ENCODE measurements around the gene AATF. TPM values are rescaled to one million over a fixed set of nuclear protein-coding genes. Genes with fewer than 3 reads are reported as not detected.

The AATF gene
- total RNA-seq, 4 donors from 2014 or later: 22.4 to 36.4 (median 32.4) TPM

GRCh38 chr17:37051381-37051780 is 102.6 kb downstream of the AATF start:
- Histone ChIP-seq H3K27me3 (no peaks in the 10 kb centered on the region), H3K27ac (no peak overlapping the region), H3K36me3 (peaks cover 4 to 75% (median 5%) of the 10 kb centered on the region in 3 donors), H3K4me3 (no peak overlapping the region), H3K4me1 (peaks cover 0 to 5% (median 0%) of the 10 kb centered on the region in 3 donors), H3K9me3 (no peaks in the 10 kb centered on the region)
- 86 to 94% methylated on average over 5 of the region's 5 CpGs for WGBS, 2 donors
- no peak for DNase-seq
- intact Hi-C loops (cut with DNase I): no loop called here
- TF ChIP-seq POLR2A (IDR thresholded peaks at IDR 0.05) (no peak), CTCF (IDR thresholded peaks at IDR 0.05) (no peak)

GRCh38 chr17:37051833-37052232 is 103.1 kb downstream of the AATF start:
- Histone ChIP-seq H3K27ac (no peak overlapping the region), H3K4me1 (peaks cover 0 to 5% (median 0%) of the 10 kb centered on the region in 3 donors), H3K27me3 (no peaks in the 10 kb centered on the region), H3K9me3 (no peaks in the 10 kb centered on the region), H3K36me3 (peaks cover 5 to 80% (median 8%) of the 10 kb centered on the region in 3 donors), H3K4me3 (no peak overlapping the region)
- intact Hi-C loops (cut with DNase I): no loop called here
- no peak for TF ChIP-seq CTCF (IDR thresholded peaks at IDR 0.05)
- no peak for TF ChIP-seq POLR2A (IDR thresholded peaks at IDR 0.05)
- no peak for DNase-seq
- 88 to 96% methylated on average over 3 of the region's 3 CpGs for WGBS, 2 donors

- no peak overlapping the region for H3K27ac ChIP-seq
- no peaks in the 10 kb centered on the region for H3K9me3 ChIP-seq
- H3K4me3 ChIP-seq: no peak overlapping the region
- H3K4me1 ChIP-seq: peaks cover 0 to 3% (median 0%) of the 10 kb centered on the region in 3 donors
- H3K27me3 ChIP-seq: no peaks in the 10 kb centered on the region
- 80 to 94% methylated on average over 5 of the region's 6 CpGs for WGBS, 2 donors
- no peak for DNase-seq
- H3K36me3 ChIP-seq: peaks cover 5 to 86% (median 10%) of the 10 kb centered on the region in 3 donors
- TF ChIP-seq POLR2A (IDR thresholded peaks at IDR 0.05): no peak
- TF ChIP-seq CTCF (IDR thresholded peaks at IDR 0.05): no peak
- intact Hi-C loops (cut with DNase I): no loop called here
These were observed 103.7 kb downstream of the AATF start for GRCh38 chr17:37052450-37052849.

GRCh38 chr17:37054894-37055293 is 106.1 kb downstream of the AATF start:
- Histone ChIP-seq H3K9me3 (no peaks in the 10 kb centered on the region), H3K27me3 (no peaks in the 10 kb centered on the region), H3K36me3 (peaks cover 5 to 83% (median 5%) of the 10 kb centered on the region in 3 donors), H3K4me1 (no peaks in the 10 kb centered on the region), H3K27ac (no peak overlapping the region), H3K4me3 (no peak overlapping the region)
- no peak for TF ChIP-seq CTCF (IDR thresholded peaks at IDR 0.05)
- TF ChIP-seq POLR2A (IDR thresholded peaks at IDR 0.05): no peak
- no peak for DNase-seq
- WGBS, 2 donors: 84 to 91% methylated on average over 2 to 7 of the region's 8 CpGs
- intact Hi-C loops (cut with DNase I): no loop called here

GRCh38 chr17:37056622-37057021 is 107.9 kb downstream of the AATF start:
- Histone ChIP-seq H3K27me3 (no peaks in the 10 kb centered on the region), H3K4me1 (no peaks in the 10 kb centered on the region), H3K4me3 (no peak overlapping the region), H3K9me3 (no peaks in the 10 kb centered on the region), H3K27ac (no peak overlapping the region), H3K36me3 (peaks cover 5 to 68% (median 5%) of the 10 kb centered on the region in 3 donors)
- no peak for DNase-seq
- no peak for TF ChIP-seq CTCF (IDR thresholded peaks at IDR 0.05)
- no peak for TF ChIP-seq POLR2A (IDR thresholded peaks at IDR 0.05)
- WGBS, 2 donors: 87 to 94% methylated on average over 16 of the region's 18 CpGs
- intact Hi-C loops (cut with DNase I): no loop called here
